BJ (cell line): ENCODE results near the gene N4BP2L2. TPM values are rescaled to one million over a fixed set of nuclear protein-coding genes. Genes with fewer than 3 reads are reported as not detected.

Experiments used
- CTCF ChIA-PET: fragments of 350-600 bp; formaldehyde crosslinking; extraction: SDS; loops from one replicate; lab custom pipeline; 2021; ENCODE audit warnings: antibody characterized with exemption, inconsistent platforms; lab: Yijun Ruan, JAX
- POLR2A ChIA-PET: fragments of 300-600 bp; sonication (Branson Sonifier 250); formaldehyde crosslinking; extraction: SDS; loops from one replicate; lab custom pipeline; 2021; ENCODE audit warnings: antibody characterized with exemption; lab: Charles Lee
- DNase-seq: peaks from one replicate; pipeline ENCODE4 v3.0.0-alpha.2; 2011; ENCODE audit warnings: low read depth
- H3K27me3 ChIP-seq: 2 replicates; pipeline ENCODE4 v1.6.0; 2011; ENCODE audit warnings: low read length; ENCODE audit not compliant: control insufficient read depth, insufficient read depth
- H3K36me3 ChIP-seq: 2 replicates; pipeline ENCODE4 v1.5.1; 2011; ENCODE audit warnings: low read length; ENCODE audit not compliant: control insufficient read depth, insufficient read depth
- H3K4me3 ChIP-seq: 2 replicates; pipeline ENCODE4 v1.5.1; 2011; ENCODE audit warnings: low read depth, mild to moderate bottlenecking, control low read depth, low read length
- CTCF ChIP-seq: IDR thresholded peaks from 2 replicates; pipeline ENCODE4 v1.5.1; 2011; ENCODE audit warnings: low read depth, mild to moderate bottlenecking, control low read depth, inconsistent platforms, low read length, moderate library complexity; ENCODE audit not compliant: insufficient read depth
- polyA plus RNA-seq: library from polyadenylated mRNA; depleted of rRNA; stranded (reverse); fragments of >200 nt; gene quantifications from 2 replicates; pipeline ENCODE4 v1.2.3, GENCODE V29; 2011; rRNA removed
- small RNA-seq: library from RNA; depleted of rRNA; stranded (forward); fragments of <200 nt; gene quantifications from one replicate; pipeline ENCODE3, GENCODE V24; 2012; ENCODE audit warnings: low replicate concordance, low read depth; ENCODE audit not compliant: insufficient read length

Gene N4BP2L2
- polyA plus RNA-seq, 1 experiment = 16.5 TPM

GRCh38 chr13:32384702-32385101 lies 153.9 kb downstream of the N4BP2L2 start:
- DNase-seq = no peak

GRCh38 chr13:32383836-32384618 lies 154.6 kb downstream of the N4BP2L2 start:
- POLR2A ChIA-PET = no interaction called here
- H3K27me3 ChIP-seq = no peaks in the 10 kb centered on the region
- CTCF ChIA-PET = interaction anchor here (1.3 to 5.3 kb wide), 2 partner anchors 44 to 197 kb away, joined by 3 to 30 read pairs; partner anchors contain the start of gene N4BP2L1
- DNase-seq = no peak
- no peak for TF ChIP-seq CTCF
- peaks cover 2% of the 10 kb centered on the region; the same call in 1 of the 2 replicates for H3K36me3 ChIP-seq
- no peak overlapping the region for H3K4me3 ChIP-seq

More at GRCh38 chr13:32384702-32385101, 153.9 kb downstream of the N4BP2L2 start:
- no peaks in the 10 kb centered on the region for H3K27me3 ChIP-seq
- peaks cover 2% of the 10 kb centered on the region; the same call in 1 of the 2 replicates for H3K36me3 ChIP-seq
- no peak for TF ChIP-seq CTCF
- H3K4me3 ChIP-seq = no peak overlapping the region
- ChIA-PET POLR2A (no interaction called here), CTCF (interaction anchor here (1.1 to 1.3 kb wide), 3 partner anchors 11 to 196 kb away, joined by 3 to 6 read pairs (median 4); partner anchors contain the start of gene N4BP2L1)

Small RNAs within 50 kb of the gene (small RNA-seq; reads per million reads assigned to genes)
- gene RF00190 = not detected

Other genes with a start within 250 kb of the N4BP2L2 start
- not detected in 2 replicates for gene ZAR1L, start 223.4 kb downstream of the N4BP2L2 start, polyA plus RNA-seq
- gene BRCA2, start 223.3 kb downstream of the N4BP2L2 start, polyA plus RNA-seq = 0.91 and 1.2 TPM in 2 replicates
- 0.43 and 1.2 TPM in 2 replicates for gene N4BP2L1, start 110.7 kb downstream of the N4BP2L2 start, polyA plus RNA-seq
- 3.9 and 9.2 TPM in 2 replicates for gene PDS5B, start 47.7 kb upstream of the N4BP2L2 start, polyA plus RNA-seq